Forelimb muscle (tissue), 1 donor: Measurements from ENCODE around the gene GLMP. TPM values are rescaled to one million over a fixed set of nuclear protein-coding genes. Genes with fewer than 3 reads are reported as not detected.
"Not testable (repeated sequence)": the region's sequence is repeated elsewhere in the genome, so short reads cannot be mapped to it uniquely, and the experiment has no call there.

Source experiments
- DNase-seq: peaks from one replicate; pipeline ENCODE4 v3.0.0-alpha.2; 2013; ENCODE audit warnings: low read depth
- polyA plus RNA-seq: library from polyadenylated mRNA; unstranded; fragments of 120-200 nt; gene quantifications from one replicate; pipeline ENCODE4 v1.2.1, GENCODE V29; 2013; ENCODE audit not compliant: insufficient read length

Gene GLMP, protein sequence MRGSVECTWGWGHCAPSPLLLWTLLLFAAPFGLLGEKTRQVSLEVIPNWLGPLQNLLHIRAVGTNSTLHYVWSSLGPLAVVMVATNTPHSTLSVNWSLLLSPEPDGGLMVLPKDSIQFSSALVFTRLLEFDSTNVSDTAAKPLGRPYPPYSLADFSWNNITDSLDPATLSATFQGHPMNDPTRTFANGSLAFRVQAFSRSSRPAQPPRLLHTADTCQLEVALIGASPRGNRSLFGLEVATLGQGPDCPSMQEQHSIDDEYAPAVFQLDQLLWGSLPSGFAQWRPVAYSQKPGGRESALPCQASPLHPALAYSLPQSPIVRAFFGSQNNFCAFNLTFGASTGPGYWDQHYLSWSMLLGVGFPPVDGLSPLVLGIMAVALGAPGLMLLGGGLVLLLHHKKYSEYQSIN
- 21.2 TPM for polyA plus RNA-seq

DNA sequence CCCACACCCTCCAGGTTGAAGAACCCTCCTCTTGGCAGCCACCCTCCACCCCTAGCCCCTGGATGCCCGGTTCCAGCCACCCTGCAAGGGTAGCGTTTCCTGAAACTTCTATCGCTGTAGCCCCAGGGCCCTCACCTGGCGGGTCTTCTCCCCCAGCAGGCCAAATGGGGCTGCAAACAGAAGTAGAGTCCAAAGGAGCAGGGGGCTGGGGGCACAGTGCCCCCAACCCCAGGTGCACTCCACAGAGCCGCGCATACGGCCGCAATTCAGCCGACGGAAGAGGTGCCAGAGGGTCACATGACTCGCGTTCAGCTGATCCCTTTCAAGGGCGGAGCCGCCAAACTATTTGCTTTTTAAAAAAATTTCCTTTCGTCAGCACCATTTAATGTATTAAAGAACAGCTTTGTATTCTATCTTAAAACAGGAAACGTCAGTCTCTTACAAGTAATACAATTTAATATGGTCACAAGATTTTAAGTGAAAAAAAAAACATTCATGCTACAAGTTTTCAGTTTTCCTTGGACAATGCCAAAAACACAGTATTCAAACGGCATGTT lies at the start of gene GLMP:
Gene GLMP (minus strand): TSS at position 289 of the 557 bp plus-strand sequence. CDS start 34 bp downstream, at position 255.
- DNase-seq: peak; percentile 50

DNA sequence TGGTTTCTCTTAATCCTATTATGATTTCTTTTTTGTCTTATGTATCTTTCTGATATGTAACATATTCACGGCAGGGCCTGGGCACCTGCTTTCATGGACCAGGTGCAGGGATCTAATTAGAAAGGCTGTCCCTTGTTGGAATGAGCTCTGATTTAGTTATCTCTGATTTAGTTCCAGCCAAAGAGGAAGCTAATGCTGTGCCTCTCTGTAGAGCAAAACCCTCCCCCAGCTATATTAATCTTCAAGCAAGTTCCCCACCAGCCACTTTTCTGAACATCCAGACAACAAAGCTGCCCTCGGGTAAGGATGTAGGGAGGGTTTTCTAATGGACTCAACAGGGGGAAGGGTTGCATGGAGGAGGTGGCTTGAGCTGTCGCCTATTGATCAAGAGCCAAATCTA lies 48.9 kb upstream of the GLMP start:
- DNase-seq: no peak

DNA sequence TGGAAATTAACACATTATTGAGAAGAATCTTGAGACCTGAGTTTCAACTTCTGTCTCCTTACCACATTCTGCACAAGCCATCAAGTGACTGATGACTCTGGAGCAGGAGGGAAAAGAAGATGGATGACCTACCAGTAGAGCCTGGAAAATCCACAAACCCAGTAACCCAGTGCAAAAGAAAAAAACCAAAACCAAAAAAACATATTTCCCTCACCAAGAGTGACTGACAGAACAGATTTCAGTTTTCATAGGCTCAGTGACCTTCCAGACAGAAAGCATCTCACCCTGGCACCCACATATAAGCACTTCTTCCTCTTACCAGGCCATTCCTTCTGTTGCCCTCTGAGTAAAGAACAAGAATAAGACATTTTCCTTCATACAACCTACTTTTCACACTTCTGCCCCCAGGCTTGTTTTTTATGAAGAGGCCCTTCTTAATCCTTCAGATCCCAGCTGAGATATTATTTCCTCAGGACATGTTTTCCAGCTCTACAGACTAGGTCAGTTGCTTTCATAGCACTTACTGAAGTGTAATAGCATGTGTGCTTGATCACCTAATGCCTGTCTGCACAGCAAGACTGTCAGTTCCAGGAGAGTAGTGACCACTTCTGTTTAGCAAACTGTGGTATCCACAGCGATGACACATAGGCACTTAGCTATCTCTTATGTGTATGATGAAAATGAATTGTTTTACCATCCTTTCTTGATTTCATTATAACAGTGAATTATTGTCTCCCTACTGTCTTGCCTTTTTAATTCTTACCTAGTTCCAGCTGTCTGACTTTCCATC lies 46.9 kb upstream of the GLMP start:
- DNase-seq: no peak

DNA sequence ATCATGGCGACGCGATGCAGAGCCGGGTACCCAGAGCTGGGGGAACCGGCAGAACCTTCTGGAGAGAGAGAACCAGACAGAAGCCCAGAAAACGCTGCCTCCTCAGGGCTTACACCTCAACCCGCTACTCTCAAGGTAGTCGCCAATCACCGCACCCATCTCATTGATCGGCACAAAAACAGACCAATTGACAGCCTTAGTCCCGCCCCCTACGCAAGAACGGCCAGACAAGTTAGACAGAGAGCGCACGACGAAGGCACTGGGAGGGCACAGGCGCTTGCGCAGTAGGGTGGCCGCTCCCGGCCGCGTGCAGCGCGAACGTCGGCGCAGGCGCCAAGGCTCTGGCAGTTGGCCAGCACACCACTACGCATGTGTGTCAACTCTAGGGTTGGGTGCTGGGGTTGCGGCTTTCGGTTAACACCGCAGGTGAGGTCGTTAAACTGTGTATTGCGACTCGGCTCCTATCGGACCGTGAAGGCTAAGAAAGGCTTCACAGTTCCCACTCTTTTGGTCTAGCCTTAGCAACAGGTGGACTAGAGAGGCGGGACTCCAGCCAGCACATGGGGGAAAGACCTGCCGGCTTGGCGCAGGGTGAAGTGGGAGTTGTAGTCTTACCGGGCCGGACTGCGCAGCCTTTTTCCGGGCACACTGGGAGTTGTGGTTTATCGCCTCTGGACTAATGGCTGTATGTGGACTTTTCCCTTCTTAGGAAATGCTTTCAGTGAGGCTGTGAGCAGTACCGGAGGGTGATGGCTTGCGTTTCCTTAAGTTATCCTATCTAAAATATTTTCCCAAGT lies 42.9 kb upstream of the GLMP start, which contains the start of the genes CCT3 and TSACC:
Gene CCT3 (minus strand): TSS at position 113 of the 797 bp plus-strand sequence. CDS start 108 bp downstream, at position 5.
Gene TSACC (plus strand): TSS at position 347 of the 797 bp plus-strand sequence. CDS start 1,232 bp downstream, outside the sequence.
- peak; percentile 99 for DNase-seq

- DNase-seq: no peak
Observed at GRCh38 chr1:156337888-156338179, 42.4 kb upstream of the GLMP start.

DNA sequence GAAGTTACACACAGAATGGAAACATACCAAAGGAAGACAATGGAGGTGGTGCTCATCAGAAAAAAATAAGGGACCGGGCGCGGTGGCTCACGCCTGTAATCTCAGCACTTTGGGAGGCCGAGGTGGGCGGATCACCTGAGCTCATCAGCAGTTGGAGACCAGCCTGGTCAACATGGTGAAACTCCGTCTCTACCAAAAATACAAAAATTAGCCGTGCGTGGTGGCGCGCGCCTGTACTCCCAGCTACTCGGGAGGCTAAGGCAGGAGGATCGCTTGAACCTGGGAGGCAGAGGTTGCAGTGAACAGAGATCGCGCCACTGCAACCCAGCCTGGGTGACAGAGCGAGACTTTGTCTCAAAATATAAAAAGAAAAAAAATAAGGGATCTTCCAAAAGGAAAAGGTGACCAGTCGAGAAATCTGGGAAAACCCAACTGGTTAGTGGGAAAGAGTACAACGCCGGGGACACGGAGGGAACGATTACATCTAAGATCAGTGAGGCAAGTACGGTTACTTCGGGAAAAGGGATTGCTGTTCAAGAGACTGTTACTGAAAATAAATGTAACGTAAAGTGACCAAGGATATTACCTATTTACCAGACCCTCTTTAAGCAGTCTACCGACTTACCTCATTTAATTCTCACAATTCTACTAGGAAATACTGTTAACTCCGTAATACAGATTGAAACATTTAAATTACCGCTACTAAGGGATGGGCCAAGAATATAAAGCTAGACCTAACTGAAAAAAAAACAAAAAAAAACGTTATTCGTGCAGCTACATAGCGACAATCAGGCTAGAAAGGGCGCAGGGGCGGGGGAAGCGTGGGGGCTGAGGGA lies 41.8 kb upstream of the GLMP start:
- DNase-seq: no peak

DNA sequence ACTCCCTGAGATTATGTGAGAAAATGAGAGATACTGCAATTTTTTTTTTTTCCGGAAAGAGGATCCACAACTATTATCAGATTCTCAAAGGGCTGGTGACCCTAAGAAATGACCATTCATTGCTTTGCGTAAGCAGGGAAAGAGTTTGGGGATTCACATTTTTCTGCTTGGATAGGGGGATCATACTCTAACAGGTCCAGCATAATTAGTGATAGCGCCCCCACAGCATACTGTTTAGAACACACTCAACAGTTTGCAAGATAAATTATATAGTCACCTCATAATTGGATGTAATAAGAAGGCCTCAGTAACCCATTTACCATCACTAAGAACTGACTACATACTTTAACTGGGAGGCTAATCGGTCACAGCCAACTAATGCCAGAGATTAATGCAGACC lies 40.8 kb upstream of the GLMP start:
- no peak for DNase-seq

- DNase-seq: not testable (repeated sequence)
Observed at GRCh38 chr1:156323179-156323578, 27.7 kb upstream of the GLMP start.

GRCh38 chr1:156320560-156320959 lies 25.1 kb upstream of the GLMP start:
- no peak for DNase-seq

DNA sequence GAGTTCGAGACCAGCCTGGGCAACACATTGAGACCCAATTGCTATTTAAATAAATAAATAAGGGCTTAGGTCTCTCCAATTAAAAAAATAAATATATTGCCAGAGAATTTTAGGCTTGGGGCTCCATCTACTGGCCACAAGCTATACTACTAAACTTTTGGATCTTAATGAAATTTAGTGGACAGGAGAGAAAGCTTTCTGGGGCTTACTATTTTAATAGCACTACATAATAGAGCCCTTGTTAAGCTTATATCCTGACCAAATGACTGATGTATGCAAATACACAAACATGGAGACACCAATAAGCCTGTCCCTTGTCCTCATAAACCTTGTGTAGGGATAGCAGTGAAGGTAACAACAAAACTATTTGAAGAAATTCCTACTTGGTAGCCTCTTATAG lies 24.2 kb upstream of the GLMP start:
- no peak for DNase-seq

GRCh38 chr1:156316909-156317308 lies 21.4 kb upstream of the GLMP start:
- DNase-seq: no peak

DNA sequence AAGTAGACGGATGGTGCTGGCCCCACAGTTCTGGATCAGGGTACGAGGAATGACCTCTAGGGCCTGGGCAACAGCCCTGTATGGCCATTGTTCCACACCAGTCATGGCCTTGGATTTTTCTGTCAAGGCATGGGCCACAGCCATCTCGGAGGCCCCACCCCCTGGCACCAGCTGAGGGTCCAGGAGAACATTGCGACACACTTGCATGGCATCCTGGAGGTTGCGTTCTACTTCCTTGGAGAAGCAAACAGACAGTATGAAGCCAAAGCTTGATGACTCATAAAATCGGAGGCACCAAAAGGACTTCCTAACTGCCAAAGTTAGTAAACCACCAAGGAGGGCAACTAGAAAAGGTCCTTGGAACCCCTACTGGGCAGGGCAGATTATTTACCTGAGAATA lies 15.5 kb upstream of the GLMP start:
- no peak for DNase-seq

- DNase-seq: no peak
Observed at GRCh38 chr1:156308078-156308477, 12.6 kb upstream of the GLMP start.

DNA sequence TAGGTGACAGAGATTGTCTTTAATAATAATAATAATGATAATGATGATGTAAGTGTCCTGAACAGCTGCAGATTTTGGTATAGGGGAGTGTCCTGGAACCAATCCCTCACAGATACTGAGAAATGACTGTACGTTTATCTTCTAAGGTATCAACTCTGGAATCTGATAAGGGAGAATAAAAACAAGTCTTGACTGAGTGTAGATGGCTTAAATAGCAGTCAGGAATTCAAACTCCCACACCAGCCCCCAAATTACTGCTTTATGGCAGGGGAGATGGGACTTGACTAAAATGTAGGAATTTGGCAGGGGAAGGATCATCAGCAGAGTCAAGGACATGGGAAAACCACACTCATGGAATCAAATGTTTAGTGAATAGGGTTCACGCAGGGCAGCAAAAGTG lies 9.7 kb upstream of the GLMP start:
- DNase-seq: no peak

DNA sequence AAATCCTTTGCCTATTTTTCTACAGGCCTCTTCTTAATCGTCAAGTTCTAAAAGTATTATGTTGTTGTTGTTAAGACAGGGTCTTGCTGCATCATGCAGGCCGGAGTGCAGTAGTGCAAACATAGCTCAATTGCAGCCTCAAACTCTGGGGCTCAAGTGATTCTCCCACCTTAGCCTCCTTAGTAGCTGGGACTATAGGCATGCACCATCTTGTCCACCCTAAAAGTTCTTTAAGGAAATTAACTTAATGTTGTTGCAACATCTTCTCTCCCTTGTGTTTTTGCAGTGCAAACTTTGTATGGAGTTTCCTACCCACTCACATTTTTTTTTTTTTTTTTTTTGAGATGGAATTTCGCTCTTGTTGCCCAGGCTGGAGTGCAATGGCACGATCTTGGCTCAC lies 7.8 kb upstream of the GLMP start:
- no peak for DNase-seq

GRCh38 chr1:156298852-156299357 lies 3.4 kb upstream of the GLMP start, which contains the start of gene VHLL:
TSS of gene VHLL (minus strand) at chr1:156299307. CDS start at chr1:156299189, 118 bp downstream.
- no peak for DNase-seq

- DNase-seq: no peak
Observed at GRCh38 chr1:156293895-156294294, 1.6 kb downstream of the GLMP start.

GRCh38 chr1:156293098-156293434 lies 2.4 kb downstream of the GLMP start:
- DNase-seq: no peak

DNA sequence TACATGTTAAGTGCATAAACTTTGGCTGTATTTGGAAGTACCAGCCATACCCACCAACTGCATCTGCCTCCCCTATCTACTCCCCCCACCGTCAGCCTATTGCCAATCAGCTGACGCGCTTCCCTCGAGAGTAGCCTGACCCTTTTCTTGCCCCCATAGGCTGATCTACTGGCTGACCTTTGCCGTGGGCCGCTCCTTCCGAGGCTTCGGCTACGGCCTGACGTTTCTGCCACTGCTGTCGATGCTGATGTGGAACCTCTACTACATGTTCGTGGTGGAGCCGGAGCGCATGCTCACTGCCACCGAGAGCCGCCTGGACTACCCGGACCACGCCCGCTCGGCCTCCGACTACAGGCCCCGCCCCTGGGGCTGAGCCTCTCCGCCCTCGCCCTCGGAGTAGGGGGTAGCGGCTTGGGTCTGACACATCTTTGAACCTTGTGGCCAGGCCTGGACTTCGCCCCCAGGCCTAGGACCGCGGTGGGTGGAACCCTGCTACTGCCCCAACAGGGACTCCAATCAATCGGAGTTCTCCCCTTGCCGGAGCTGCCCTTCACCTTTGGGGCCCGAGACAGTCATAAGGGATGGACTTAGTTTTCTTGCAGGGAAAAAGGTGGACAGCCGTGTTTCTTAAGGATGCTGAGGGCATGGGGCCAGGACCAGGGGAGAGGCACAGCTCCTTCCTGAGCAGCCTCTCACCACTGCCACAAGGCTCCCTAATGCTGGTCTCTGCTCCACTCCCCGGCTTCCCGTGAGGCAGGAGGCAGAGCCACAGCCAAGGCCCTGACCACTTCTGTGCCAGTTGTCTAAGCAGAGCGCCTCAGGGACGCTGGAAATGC lies 4.0 kb downstream of the GLMP start:
- peak; percentile 26 for DNase-seq

- no peak for DNase-seq
Observed at GRCh38 chr1:156289857-156290256, 5.6 kb downstream of the GLMP start.
